Osteoblast (primary cell): ENCODE results near the gene TLL1. TPM values are rescaled to one million over a fixed set of nuclear protein-coding genes. Genes with fewer than 3 reads are reported as not detected.

ENCODE experiments used
- DNase-seq: peaks from one replicate; pipeline ENCODE4 v3.0.0; 2011; ENCODE audit warnings: low spot score, mixed read lengths; ENCODE audit not compliant: insufficient read length; ENCODE audit errors: missing footprints
- H2AFZ ChIP-seq: 2 replicates; pipeline ENCODE4 v1.6.0; 2011; ENCODE audit warnings: mild to moderate bottlenecking, low read length
- H3K27ac ChIP-seq: 2 replicates; pipeline ENCODE4 v1.5.1; 2011; ENCODE audit warnings: mild to moderate bottlenecking, low read depth, low read length, moderate library complexity
- H3K27me3 ChIP-seq: 2 replicates; pipeline ENCODE4 v1.6.0; 2012; ENCODE audit warnings: mild to moderate bottlenecking, control low read depth, inconsistent platforms, low read length, moderate library complexity; ENCODE audit not compliant: insufficient read depth
- H3K36me3 ChIP-seq: 2 replicates; pipeline ENCODE4 v1.5.1; 2011; ENCODE audit warnings: mild to moderate bottlenecking, low read length, control low read depth, moderate library complexity; ENCODE audit not compliant: insufficient read depth
- H3K4me1 ChIP-seq: 2 replicates; pipeline ENCODE4 v1.5.1; 2011; ENCODE audit warnings: mild to moderate bottlenecking, low read length, control low read depth, moderate library complexity; ENCODE audit not compliant: insufficient read depth
- H3K4me2 ChIP-seq: 2 replicates; pipeline ENCODE4 v1.6.0; 2011; ENCODE audit warnings: mild to moderate bottlenecking, low read length; ENCODE audit not compliant: insufficient read depth
- H3K4me3 ChIP-seq: fragments of 200-600 bp; sonication (generic); 3 replicates; pipeline ENCODE4 v1.5.1; 2012; ENCODE audit warnings: mild to moderate bottlenecking, low read length, inconsistent platforms; ENCODE audit not compliant: insufficient read depth
- H3K79me2 ChIP-seq: 2 replicates; pipeline ENCODE4 v1.6.0; 2012; ENCODE audit warnings: mild to moderate bottlenecking, low read length, control low read depth, inconsistent platforms; ENCODE audit not compliant: insufficient read depth
- H3K9me3 ChIP-seq: 2 replicates; pipeline ENCODE4 v1.5.1; 2011; ENCODE audit warnings: low read depth, low read length, control low read depth
- H4K20me1 ChIP-seq: 2 replicates; pipeline ENCODE4 v1.6.0; 2012; ENCODE audit warnings: mild to moderate bottlenecking, low read length, control low read depth; ENCODE audit not compliant: insufficient read depth
- CTCF ChIP-seq: IDR thresholded peaks from 2 replicates; pipeline ENCODE4 v1.5.1; 2011; ENCODE audit warnings: mild to moderate bottlenecking, low read depth, low read length, moderate library complexity; ENCODE audit errors: extremely low read depth
- total RNA-seq: library from RNA; depleted of rRNA; stranded (reverse); fragments of >200 nt; gene quantifications from 2 replicates; pipeline ENCODE4 v1.2.3, GENCODE V29; 2012

TLL1 gene
- total RNA-seq, 1 donor: 0.36 TPM

- Histone ChIP-seq H3K27ac (no peak overlapping the region), H3K4me1 (no peaks in the 10 kb centered on the region), H3K9me3 (no peaks in the 10 kb centered on the region), H4K20me1 (no peaks in the 10 kb centered on the region), H3K79me2 (no peaks in the 10 kb centered on the region), H3K4me3 (no peak overlapping the region), H3K4me2 (no peak overlapping the region), H3K27me3 (no peaks in the 10 kb centered on the region), H2AFZ (no peak overlapping the region), H3K36me3 (no peaks in the 10 kb centered on the region)
- DNase-seq: no peak
- no peak for TF ChIP-seq CTCF
Observed at GRCh38 chr4:166092797-166093290, 219.8 kb downstream of the TLL1 start.

- Histone ChIP-seq H2AFZ (no peak overlapping the region), H3K27ac (no peak overlapping the region), H4K20me1 (no peaks in the 10 kb centered on the region), H3K79me2 (no peaks in the 10 kb centered on the region), H3K4me2 (no peak overlapping the region), H3K27me3 (no peaks in the 10 kb centered on the region), H3K36me3 (no peaks in the 10 kb centered on the region), H3K9me3 (no peaks in the 10 kb centered on the region), H3K4me3 (no peak overlapping the region), H3K4me1 (no peaks in the 10 kb centered on the region)
- no peak for TF ChIP-seq CTCF
- DNase-seq: no peak
Observed at GRCh38 chr4:166104623-166105022, 231.6 kb downstream of the TLL1 start.

GRCh38 chr4:166121897-166122296 is 248.9 kb downstream of the TLL1 start:
- no peak for TF ChIP-seq CTCF
- no peaks in the 10 kb centered on the region for H3K79me2 ChIP-seq

GRCh38 chr4:166123546-166123945 is 250.5 kb downstream of the TLL1 start:
- Histone ChIP-seq H3K79me2 (no peaks in the 10 kb centered on the region), H3K4me3 (no peak overlapping the region), H3K4me1 (no peaks in the 10 kb centered on the region), H3K36me3 (no peaks in the 10 kb centered on the region), H3K27ac (no peak overlapping the region), H4K20me1 (no peaks in the 10 kb centered on the region), H3K4me2 (no peak overlapping the region), H3K9me3 (no peaks in the 10 kb centered on the region), H3K27me3 (no peaks in the 10 kb centered on the region), H2AFZ (no peak overlapping the region)
- no peak for TF ChIP-seq CTCF
- no peak for DNase-seq

More at GRCh38 chr4:166121897-166122296, 248.9 kb downstream of the TLL1 start:
- H3K36me3 ChIP-seq: no peaks in the 10 kb centered on the region
- no peak overlapping the region for H3K4me3 ChIP-seq
- no peak overlapping the region for H2AFZ ChIP-seq
- H3K4me1 ChIP-seq: no peaks in the 10 kb centered on the region
- no peaks in the 10 kb centered on the region for H3K9me3 ChIP-seq
- no peaks in the 10 kb centered on the region for H3K27me3 ChIP-seq
- no peaks in the 10 kb centered on the region for H4K20me1 ChIP-seq
- H3K27ac ChIP-seq: no peak overlapping the region
- no peak for DNase-seq
- H3K4me2 ChIP-seq: no peak overlapping the region
